ENCODE results near the gene PLA2G4E.

Gene PLA2G4E

GRCh38 chr15:41952013-41952563, 68.8 kb downstream of the PLA2G4E start:
- no peak for DNase-seq

- no peak for DNase-seq
Observed at GRCh38 chr15:41951571-41951970, 69.3 kb downstream of the PLA2G4E start.

GRCh38 chr15:41950489-41950888, 70.4 kb downstream of the PLA2G4E start:
- no peak for DNase-seq

- no peak for DNase-seq
Observed at GRCh38 chr15:41950127-41950483, 70.7 kb downstream of the PLA2G4E start.

GRCh38 chr15:41949401-41950126, 71.3 kb downstream of the PLA2G4E start:
- no peak for DNase-seq

GRCh38 chr15:41948490-41948889, 72.4 kb downstream of the PLA2G4E start:
- no peak for DNase-seq

- no peak for DNase-seq
Observed at GRCh38 chr15:41946970-41947369, 73.9 kb downstream of the PLA2G4E start.

GRCh38 chr15:41945731-41946130, 75.1 kb downstream of the PLA2G4E start:
- no peak for DNase-seq

- DNase-seq = no peak
Observed at GRCh38 chr15:41945221-41945620, 75.6 kb downstream of the PLA2G4E start.

GRCh38 chr15:41944313-41944940, 76.4 kb downstream of the PLA2G4E start:
- peak; percentile 96 for DNase-seq

- DNase-seq = no peak
Observed at GRCh38 chr15:41943543-41944312, 77.1 kb downstream of the PLA2G4E start.

GRCh38 chr15:41942886-41943285, 78.0 kb downstream of the PLA2G4E start:
- DNase-seq = no peak

- no peak for DNase-seq
Observed at GRCh38 chr15:41941644-41942415, 79.0 kb downstream of the PLA2G4E start.

GRCh38 chr15:41940441-41940857, 80.4 kb downstream of the PLA2G4E start:
- peak; percentile 90 for DNase-seq

GRCh38 chr15:41939986-41940385, 80.9 kb downstream of the PLA2G4E start:
- no peak for DNase-seq

GRCh38 chr15:41937568-41937923, 83.3 kb downstream of the PLA2G4E start:
- no peak for DNase-seq

- DNase-seq = no peak
Observed at GRCh38 chr15:41936649-41937567, 83.9 kb downstream of the PLA2G4E start.

- DNase-seq = no peak
Observed at GRCh38 chr15:41936155-41936554, 84.7 kb downstream of the PLA2G4E start.

- no peak for DNase-seq
Observed at GRCh38 chr15:41935566-41936020, 85.2 kb downstream of the PLA2G4E start.

GRCh38 chr15:41934843-41935242, 86.0 kb downstream of the PLA2G4E start:
- DNase-seq = no peak

GRCh38 chr15:41933771-41934170, 87.1 kb downstream of the PLA2G4E start:
- DNase-seq = no peak
